Epithelial cell of prostate (primary cell): ENCODE results near the gene LZTFL1.

Source experiments
- DNase-seq: peaks from one replicate; pipeline ENCODE4 v3.0.0-alpha.2; 2011; ENCODE audit warnings: low read depth, low spot score
- H3K27ac ChIP-seq: fragments of 450-650 bp; 2 replicates; pipeline ENCODE4 v1.5.1; 2017; ENCODE audit warnings: mild to moderate bottlenecking

The LZTFL1 gene

GRCh38 chr3:45816544-45816943 lies 25.4 kb downstream of the LZTFL1 start:
- DNase-seq: peak; percentile 10
- peak overlapping the region; percentile 82 for H3K27ac ChIP-seq

- H3K27ac ChIP-seq: no peak overlapping the region
- no peak for DNase-seq
Measured at GRCh38 chr3:45814322-45814721, 27.6 kb downstream of the LZTFL1 start.

- H3K27ac ChIP-seq: no peak overlapping the region
- DNase-seq: no peak
Measured at GRCh38 chr3:45807681-45808540, 34.0 kb downstream of the LZTFL1 start.

GRCh38 chr3:45807133-45807532 lies 34.8 kb downstream of the LZTFL1 start:
- no peak for DNase-seq
- H3K27ac ChIP-seq: no peak overlapping the region

- no peak for DNase-seq
Measured at GRCh38 chr3:45806072-45806471, 35.8 kb downstream of the LZTFL1 start.

GRCh38 chr3:45803252-45803935 lies 38.5 kb downstream of the LZTFL1 start:
- no peak for DNase-seq
- no peak overlapping the region for H3K27ac ChIP-seq

More at GRCh38 chr3:45806072-45806471, 35.8 kb downstream of the LZTFL1 start:
- H3K27ac ChIP-seq: no peak overlapping the region

GRCh38 chr3:45802146-45802545 lies 39.8 kb downstream of the LZTFL1 start:
- no peak for DNase-seq
- H3K27ac ChIP-seq: no peak overlapping the region

GRCh38 chr3:45800611-45801010 lies 41.3 kb downstream of the LZTFL1 start:
- H3K27ac ChIP-seq: no peak overlapping the region
- DNase-seq: no peak

GRCh38 chr3:45799586-45799985 lies 42.3 kb downstream of the LZTFL1 start:
- H3K27ac ChIP-seq: no peak overlapping the region
- DNase-seq: no peak

- DNase-seq: no peak
- H3K27ac ChIP-seq: no peak overlapping the region
Measured at GRCh38 chr3:45798034-45798433, 43.9 kb downstream of the LZTFL1 start.

GRCh38 chr3:45796902-45797637 lies 44.8 kb downstream of the LZTFL1 start:
- DNase-seq: no peak

GRCh38 chr3:45795882-45796765 lies 45.8 kb downstream of the LZTFL1 start, which contains the start of gene SLC6A20:
Gene SLC6A20 (minus strand): TSS chr3:45796536. CDS start chr3:45796419, 117 bp downstream.
- H3K27ac ChIP-seq: no peak within 1 kb of the TSS
- DNase-seq: no peak

More at GRCh38 chr3:45796902-45797637, 44.8 kb downstream of the LZTFL1 start:
- no peak overlapping the region for H3K27ac ChIP-seq

GRCh38 chr3:45795509-45795881 lies 46.4 kb downstream of the LZTFL1 start:
- DNase-seq: no peak
- no peak overlapping the region for H3K27ac ChIP-seq

GRCh38 chr3:45794660-45795059 lies 47.3 kb downstream of the LZTFL1 start:
- H3K27ac ChIP-seq: no peak overlapping the region
- no peak for DNase-seq

- peak overlapping the region; percentile 28 for H3K27ac ChIP-seq
- no peak for DNase-seq
Measured at GRCh38 chr3:45794177-45794560, 47.8 kb downstream of the LZTFL1 start.

- H3K27ac ChIP-seq: peak overlapping the region; percentile 28
- no peak for DNase-seq
Measured at GRCh38 chr3:45793482-45794176, 48.3 kb downstream of the LZTFL1 start.

- H3K27ac ChIP-seq: no peak overlapping the region
- no peak for DNase-seq
Measured at GRCh38 chr3:45792516-45793172, 49.3 kb downstream of the LZTFL1 start.

- no peak for DNase-seq
- H3K27ac ChIP-seq: no peak overlapping the region
Measured at GRCh38 chr3:45792036-45792435, 49.9 kb downstream of the LZTFL1 start.

GRCh38 chr3:45790596-45790995 lies 51.3 kb downstream of the LZTFL1 start:
- DNase-seq: no peak
- no peak overlapping the region for H3K27ac ChIP-seq
